DOHH2 (cell line): ENCODE results near the gene TSPAN5.

Experiments
- H3F3A ChIP-seq: fragments of 200-600 bp; sonication (generic), shearing (Covaris generic); 2 replicates; pipeline ENCODE4 v1.6.0; 2016; ENCODE audit warnings: antibody characterized with exemption, mild to moderate bottlenecking; ENCODE audit not compliant: control insufficient read depth, insufficient read depth
- H3K27ac ChIP-seq: fragments of 200-600 bp; sonication (generic); 2 replicates; pipeline ENCODE4 v1.5.1; 2014; ENCODE audit warnings: low read depth, mild to moderate bottlenecking, low read length, moderate library complexity
- H3K27me3 ChIP-seq: fragments of 200-600 bp; sonication (generic); 2 replicates; pipeline ENCODE4 v1.6.1; 2014; ENCODE audit warnings: mild to moderate bottlenecking, low read length, mixed read lengths; ENCODE audit not compliant: control insufficient read depth
- H3K36me3 ChIP-seq: fragments of 200-600 bp; sonication (generic); 2 replicates; pipeline ENCODE4 v1.6.1; 2014; ENCODE audit warnings: mild to moderate bottlenecking, low read length, moderate library complexity, mixed read lengths; ENCODE audit not compliant: control insufficient read depth
- H3K4me1 ChIP-seq: fragments of 200-600 bp; sonication (generic); 2 replicates; pipeline ENCODE4 v1.6.1; 2014; ENCODE audit warnings: mild to moderate bottlenecking, low read length, mixed read lengths; ENCODE audit not compliant: control insufficient read depth
- H3K4me2 ChIP-seq: fragments of 200-600 bp; sonication (generic); 2 replicates; pipeline ENCODE4 v1.6.0; 2014; ENCODE audit warnings: mild to moderate bottlenecking, low read length, moderate library complexity
- H3K4me3 ChIP-seq: fragments of 200-600 bp; sonication (generic); 2 replicates; pipeline ENCODE4 v1.5.1; 2014; ENCODE audit warnings: mild to moderate bottlenecking, low read length, mixed read lengths
- H3K79me2 ChIP-seq: fragments of 200-600 bp; sonication (generic); 2 replicates; pipeline ENCODE4 v1.6.1; 2014; ENCODE audit warnings: mild to moderate bottlenecking, low read length, mixed read lengths; ENCODE audit not compliant: control insufficient read depth
- H3K9me2 ChIP-seq: fragments of 200-600 bp; sonication (generic); replicated peaks from 2 replicates; pipeline ENCODE4 v1.6.1; 2014; ENCODE audit warnings: mild to moderate bottlenecking, low read length, mixed read lengths; ENCODE audit not compliant: control insufficient read depth
- H3K9me3 ChIP-seq: fragments of 200-600 bp; sonication (generic); 2 replicates; pipeline ENCODE4 v1.6.1; 2014; ENCODE audit warnings: antibody characterized with exemption, low read length, mixed read lengths; ENCODE audit not compliant: control insufficient read depth, insufficient read depth
- H4K20me1 ChIP-seq: fragments of 200-600 bp; sonication (generic); 2 replicates; pipeline ENCODE4 v1.6.0; 2014; ENCODE audit warnings: low read depth, mild to moderate bottlenecking, antibody characterized with exemption, low read length, moderate library complexity; ENCODE audit not compliant: control insufficient read depth, insufficient read depth
- CTCF ChIP-seq: fragments of 200-600 bp; sonication (generic); IDR thresholded peaks from one replicate; pipeline ENCODE4 v1.5.1; 2014; ENCODE audit warnings: antibody characterized with exemption, mild to moderate bottlenecking, low read depth, low read length; ENCODE audit not compliant: poor library complexity, severe bottlenecking
- EZH2phosphoT487 ChIP-seq: fragments of 200-600 bp; sonication (generic); IDR thresholded peaks from 2 replicates; pipeline ENCODE4 v1.6.1; 2017; ENCODE audit warnings: borderline replicate concordance, mild to moderate bottlenecking, antibody characterized with exemption, low read length, moderate library complexity, mixed read lengths

TSPAN5 gene

GRCh38 chr4:98630737-98631454, 27.5 kb downstream of the TSPAN5 start:
- Histone ChIP-seq H3K4me3 (no peak overlapping the region), H3K27ac (no peak overlapping the region), H3K36me3 (no peaks in the 10 kb centered on the region), H3F3A (no peaks in the 10 kb centered on the region), H3K9me3 (no peaks in the 10 kb centered on the region), H4K20me1 (no peaks in the 10 kb centered on the region), H3K9me2 (no peaks in the 10 kb centered on the region), H3K4me2 (no peak overlapping the region), H3K79me2 (no peaks in the 10 kb centered on the region), H3K27me3 (no peaks in the 10 kb centered on the region), H3K4me1 (no peaks in the 10 kb centered on the region)
- no peak for TF ChIP-seq CTCF
- no peak for TF ChIP-seq EZH2phosphoT487

- H3K27ac ChIP-seq: no peak overlapping the region
- no peaks in the 10 kb centered on the region for H3F3A ChIP-seq
- no peaks in the 10 kb centered on the region for H3K4me1 ChIP-seq
- no peak overlapping the region for H3K4me2 ChIP-seq
- H3K9me2 ChIP-seq: no peaks in the 10 kb centered on the region
- H3K9me3 ChIP-seq: no peaks in the 10 kb centered on the region
- no peaks in the 10 kb centered on the region for H3K79me2 ChIP-seq
- no peaks in the 10 kb centered on the region for H3K36me3 ChIP-seq
- peaks cover 4% of the 10 kb centered on the region for H3K27me3 ChIP-seq
- TF ChIP-seq CTCF (no peak), EZH2phosphoT487 (no peak)
- no peak overlapping the region for H3K4me3 ChIP-seq
- no peaks in the 10 kb centered on the region for H4K20me1 ChIP-seq
Observed at GRCh38 chr4:98627531-98628257, 30.7 kb downstream of the TSPAN5 start.

DNA sequence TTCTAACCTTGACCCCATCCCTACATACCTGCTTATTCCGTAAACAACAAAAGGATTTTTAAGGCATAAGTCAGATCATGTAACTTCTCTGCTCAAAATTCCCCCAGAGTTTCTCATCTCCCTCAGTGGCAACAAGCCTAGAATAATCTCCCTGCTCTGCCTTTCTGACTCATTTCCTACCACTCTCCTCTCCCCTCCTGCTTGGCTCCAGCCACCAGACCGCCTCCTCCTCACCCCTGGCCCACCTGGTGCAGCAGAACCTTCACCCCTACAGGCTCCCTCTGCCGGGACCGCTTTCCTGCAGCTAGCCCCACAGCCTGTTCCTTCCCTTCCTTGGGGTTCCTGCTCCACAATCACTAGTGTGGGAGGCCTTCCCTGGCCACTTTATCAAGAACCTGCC, 32.1 kb downstream of the TSPAN5 start:
- no peaks in the 10 kb centered on the region for H3K9me3 ChIP-seq
- H3K9me2 ChIP-seq: no peaks in the 10 kb centered on the region
- no peaks in the 10 kb centered on the region for H3K79me2 ChIP-seq
- H3K27ac ChIP-seq: no peak overlapping the region
- no peaks in the 10 kb centered on the region for H3K4me1 ChIP-seq
- H3K4me3 ChIP-seq: no peak overlapping the region
- H3K27me3 ChIP-seq: peaks cover 4% of the 10 kb centered on the region
- no peaks in the 10 kb centered on the region for H3K36me3 ChIP-seq
- H3K4me2 ChIP-seq: no peak overlapping the region
- no peaks in the 10 kb centered on the region for H3F3A ChIP-seq
- TF ChIP-seq EZH2phosphoT487 (no peak), CTCF (no peak)
- no peaks in the 10 kb centered on the region for H4K20me1 ChIP-seq
